ENCODE results near the gene FAM131A. TPM values are rescaled to one million over a fixed set of nuclear protein-coding genes. Genes with fewer than 3 reads are reported as not detected.

Gene FAM131A
- total RNA-seq, 4 donors from 2014 or later = 14.7 to 27.1 (median 18.8) TPM

DNA sequence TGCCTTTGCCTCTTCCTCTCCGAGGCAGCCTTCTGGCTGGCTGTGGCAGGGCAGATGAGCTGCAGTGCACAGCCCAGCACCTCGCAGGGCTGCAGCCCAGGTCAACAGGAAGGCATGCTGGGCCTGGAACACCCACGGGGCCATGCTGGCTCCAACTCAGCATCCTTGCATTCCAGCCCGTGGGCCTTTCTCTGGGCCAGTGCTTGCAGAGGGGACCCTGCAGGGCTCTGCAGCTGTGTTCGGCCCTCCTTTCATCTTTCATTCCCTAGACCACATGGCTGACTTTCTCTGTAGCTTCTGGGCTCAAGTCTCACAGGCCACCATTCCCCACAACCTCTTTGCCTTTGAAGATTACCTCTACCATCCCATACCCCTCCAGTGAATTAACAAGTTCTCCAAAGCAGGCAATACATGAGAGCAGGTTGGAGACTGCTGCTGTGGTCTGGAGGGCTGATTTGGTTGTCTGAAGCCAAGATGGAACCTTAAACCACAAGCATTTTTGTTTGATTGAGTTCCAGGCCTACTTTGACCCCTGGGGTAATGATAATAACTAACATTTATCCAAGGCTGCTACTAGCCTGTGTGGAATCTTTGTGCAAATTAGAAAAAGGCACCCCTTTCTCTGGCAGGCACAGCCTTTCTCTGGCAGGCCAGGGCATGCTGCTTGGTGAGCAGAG, 5.9 kb downstream of the FAM131A start:
- Histone ChIP-seq H3K27ac (no peak overlapping the region), H3K4me1 (peaks cover 22 to 29% of the 10 kb centered on the region in 2 donors), H3K36me3 (peaks cover 0 to 39% of the 10 kb centered on the region in 2 donors), H3K9me3 (no peaks in the 10 kb centered on the region), H3K4me3 (no peak overlapping the region), H3K27me3 (no peaks in the 10 kb centered on the region)
- TF ChIP-seq, protein P1, sequence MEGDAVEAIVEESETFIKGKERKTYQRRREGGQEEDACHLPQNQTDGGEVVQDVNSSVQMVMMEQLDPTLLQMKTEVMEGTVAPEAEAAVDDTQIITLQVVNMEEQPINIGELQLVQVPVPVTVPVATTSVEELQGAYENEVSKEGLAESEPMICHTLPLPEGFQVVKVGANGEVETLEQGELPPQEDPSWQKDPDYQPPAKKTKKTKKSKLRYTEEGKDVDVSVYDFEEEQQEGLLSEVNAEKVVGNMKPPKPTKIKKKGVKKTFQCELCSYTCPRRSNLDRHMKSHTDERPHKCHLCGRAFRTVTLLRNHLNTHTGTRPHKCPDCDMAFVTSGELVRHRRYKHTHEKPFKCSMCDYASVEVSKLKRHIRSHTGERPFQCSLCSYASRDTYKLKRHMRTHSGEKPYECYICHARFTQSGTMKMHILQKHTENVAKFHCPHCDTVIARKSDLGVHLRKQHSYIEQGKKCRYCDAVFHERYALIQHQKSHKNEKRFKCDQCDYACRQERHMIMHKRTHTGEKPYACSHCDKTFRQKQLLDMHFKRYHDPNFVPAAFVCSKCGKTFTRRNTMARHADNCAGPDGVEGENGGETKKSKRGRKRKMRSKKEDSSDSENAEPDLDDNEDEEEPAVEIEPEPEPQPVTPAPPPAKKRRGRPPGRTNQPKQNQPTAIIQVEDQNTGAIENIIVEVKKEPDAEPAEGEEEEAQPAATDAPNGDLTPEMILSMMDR (IDR thresholded peaks at IDR 0.05 in 4 of 5, conservative IDR thresholded peaks at IDR 0.05 in 1 of 5) = no peak
- TF ChIP-seq POLR2A (IDR thresholded peaks at IDR 0.05) = no peak
- intact Hi-C loops (cut with DNase I; ENCODE audit: low total_unique reads) (no loop called here), in situ Hi-C loops (cut with MboI; ENCODE audit: low sequenced_read_pairs in 4 of 4) (no loop called here)
- ATAC-seq = no peak
- no peak for DNase-seq

- in situ Hi-C loops (cut with MboI; ENCODE audit: low sequenced_read_pairs in 4 of 4) = no loop called here
- peaks cover 9 to 18% of the 10 kb centered on the region in 2 donors for H3K4me1 ChIP-seq
- TF ChIP-seq, protein P1 (IDR thresholded peaks at IDR 0.05 in 4 of 5, conservative IDR thresholded peaks at IDR 0.05 in 1 of 5) = no peak
- TF ChIP-seq POLR2A (IDR thresholded peaks at IDR 0.05) = no peak
- no peaks in the 10 kb centered on the region for H3K9me3 ChIP-seq
- H3K27me3 ChIP-seq = no peaks in the 10 kb centered on the region
- no peak for DNase-seq
- peaks cover 0 to 39% of the 10 kb centered on the region in 2 donors for H3K36me3 ChIP-seq
- H3K4me3 ChIP-seq = no peak overlapping the region
- intact Hi-C loops (cut with DNase I; ENCODE audit: low total_unique reads) = no loop called here
- no peak for ATAC-seq
- H3K27ac ChIP-seq = peak overlapping the region; percentile 72 to 85 (median 80)
Measured at GRCh38 chr3:184344579-184345316, 7.3 kb downstream of the FAM131A start.

GRCh38 chr3:184345317-184346144, 8.1 kb downstream of the FAM131A start:
- Histone ChIP-seq H3K4me1 (peaks cover 7 to 14% of the 10 kb centered on the region in 2 donors), H3K27me3 (no peaks in the 10 kb centered on the region), H3K36me3 (peaks cover 0 to 39% of the 10 kb centered on the region in 2 donors), H3K9me3 (no peaks in the 10 kb centered on the region), H3K4me3 (no peak overlapping the region), H3K27ac (peak overlapping the region; percentile 72 to 85 (median 80))
- DNase-seq (peak; percentile 90 to 93), ATAC-seq (peak; percentile 98)
- TF ChIP-seq, protein P1 (IDR thresholded peaks at IDR 0.05 in 4 of 5, conservative IDR thresholded peaks at IDR 0.05 in 1 of 5) = peak; percentile 32 to 69 (median 60)
- no peak for TF ChIP-seq POLR2A (IDR thresholded peaks at IDR 0.05)
- intact Hi-C loops (cut with DNase I; ENCODE audit: low total_unique reads) = no loop called here
- in situ Hi-C loops (cut with MboI; ENCODE audit: low sequenced_read_pairs in 4 of 4) = no loop called here

DNA sequence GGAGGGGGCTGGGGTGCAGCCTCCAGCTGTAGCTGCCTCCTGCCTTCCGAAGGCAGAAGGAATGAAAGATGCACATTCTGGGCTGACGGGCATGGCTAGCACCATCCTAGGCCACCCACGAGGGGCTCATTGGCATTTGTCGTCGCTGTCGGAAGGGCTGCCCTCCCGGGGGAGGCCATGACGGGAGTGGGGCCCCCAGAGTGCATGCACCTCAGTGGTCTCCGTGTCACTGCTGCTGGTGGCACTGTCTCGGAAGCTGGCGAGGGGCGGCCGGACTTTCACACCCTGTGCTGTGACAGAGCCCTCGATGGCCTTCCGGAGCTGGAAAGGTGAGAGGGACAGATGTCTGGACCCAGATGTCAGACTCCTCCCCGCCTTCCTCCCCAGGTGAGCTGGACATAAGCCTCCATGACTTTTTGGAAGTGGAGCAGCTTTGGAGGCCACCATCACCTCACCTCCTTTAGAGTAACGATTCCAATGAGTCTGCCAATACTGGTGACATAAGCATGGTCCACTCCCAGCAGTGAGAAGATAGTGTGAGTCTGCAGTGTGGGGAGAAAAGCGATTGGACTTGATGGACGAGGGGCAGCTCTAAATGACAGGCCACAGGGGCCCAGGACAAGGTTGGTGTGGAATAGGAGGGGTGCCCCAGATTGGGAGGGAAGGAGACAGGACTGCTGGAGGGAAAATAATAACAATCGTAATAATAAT, 9.2 kb downstream of the FAM131A start:
- Histone ChIP-seq H3K27ac (peak overlapping the region in 3 of 4 donors; percentile 77 to 85 (median 83)), H3K4me3 (no peak overlapping the region), H3K36me3 (peaks cover 0 to 33% of the 10 kb centered on the region in 2 donors), H3K4me1 (peaks cover 7 to 14% of the 10 kb centered on the region in 2 donors), H3K9me3 (no peaks in the 10 kb centered on the region), H3K27me3 (no peaks in the 10 kb centered on the region)
- in situ Hi-C loops (cut with MboI; ENCODE audit: low sequenced_read_pairs in 4 of 4) = no loop called here
- ATAC-seq (no peak), DNase-seq (no peak)
- intact Hi-C loops (cut with DNase I; ENCODE audit: low total_unique reads) = no loop called here
- TF ChIP-seq, protein P1 (IDR thresholded peaks at IDR 0.05 in 4 of 5, conservative IDR thresholded peaks at IDR 0.05 in 1 of 5) = no peak
- no peak for TF ChIP-seq POLR2A (IDR thresholded peaks at IDR 0.05)

Data from gastrocnemius medialis (tissue), 4 donors.